NCI-H1105 treated with DMSO at 0.1 percent for 48 hours (cell line): ENCODE measurements around the gene PPP1R12B.
"Not testable (repeated sequence)": the region's sequence is repeated elsewhere in the genome, so short reads cannot be mapped to it uniquely, and the experiment has no call there.

Experiments
- DNase-seq: peaks from one replicate; lab custom pipeline; 2025; lab: John Stamatoyannopoulos, UW

PPP1R12B gene

DNA sequence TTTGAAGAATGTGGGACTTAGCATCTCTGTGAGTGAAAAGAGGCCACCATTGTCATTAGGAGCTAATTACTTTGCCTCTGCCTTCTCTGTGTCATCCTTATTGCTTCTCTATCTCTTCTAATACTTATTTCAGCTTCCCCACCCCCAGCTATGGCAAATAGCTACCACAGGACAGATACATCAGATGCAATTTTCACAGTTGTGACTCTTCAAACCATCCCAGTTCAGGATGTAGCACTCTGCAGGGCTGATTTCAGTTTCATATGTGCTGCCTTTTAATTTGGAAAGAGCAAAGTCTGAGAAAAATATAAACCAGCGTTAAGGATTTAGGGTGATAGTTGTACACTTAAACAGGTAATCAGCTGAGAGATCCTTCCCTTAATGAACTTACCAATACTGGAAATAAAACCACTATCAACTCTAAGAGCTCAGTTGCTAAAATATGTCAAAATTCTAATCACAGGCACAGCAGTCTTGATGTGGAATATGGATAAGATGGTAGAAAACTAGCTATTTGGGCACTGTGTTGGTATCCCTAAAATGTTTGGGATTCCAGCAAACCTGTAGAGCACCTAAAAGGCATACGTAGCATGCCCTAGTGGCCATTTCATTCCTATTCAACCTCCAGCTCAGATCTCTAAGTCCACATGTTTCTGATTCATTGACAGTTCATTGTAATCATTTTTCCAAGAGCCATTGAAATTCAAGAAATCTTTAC, 213.4 kb downstream of the PPP1R12B start:
- no peak for DNase-seq

GRCh38 chr1:202562444-202563060, 214.1 kb downstream of the PPP1R12B start:
- no peak for DNase-seq

DNA sequence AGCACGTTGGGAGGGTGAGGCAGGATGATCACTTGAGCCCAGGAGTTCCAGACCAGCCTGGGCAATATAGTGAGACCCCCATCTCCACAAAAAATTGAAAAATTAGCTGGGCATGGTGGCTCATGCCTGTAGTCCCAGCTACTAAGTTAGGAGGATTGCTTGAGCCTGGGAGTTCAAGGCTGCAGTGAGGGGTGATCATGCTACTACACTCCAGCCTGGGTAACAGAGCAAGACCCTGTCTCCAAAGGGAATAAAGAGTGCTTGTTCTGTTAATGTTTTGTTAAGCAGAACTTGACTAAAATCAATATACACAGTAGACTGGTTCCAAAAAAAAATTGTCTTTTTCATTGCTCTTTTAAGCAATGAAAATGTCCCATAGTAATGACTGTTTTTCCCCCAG, 215.3 kb downstream of the PPP1R12B start:
- no peak for DNase-seq

- no peak for DNase-seq
Observed at GRCh38 chr1:202564958-202565495, 216.5 kb downstream of the PPP1R12B start.

- DNase-seq = no peak
Observed at GRCh38 chr1:202565890-202566602, 217.5 kb downstream of the PPP1R12B start.

DNA sequence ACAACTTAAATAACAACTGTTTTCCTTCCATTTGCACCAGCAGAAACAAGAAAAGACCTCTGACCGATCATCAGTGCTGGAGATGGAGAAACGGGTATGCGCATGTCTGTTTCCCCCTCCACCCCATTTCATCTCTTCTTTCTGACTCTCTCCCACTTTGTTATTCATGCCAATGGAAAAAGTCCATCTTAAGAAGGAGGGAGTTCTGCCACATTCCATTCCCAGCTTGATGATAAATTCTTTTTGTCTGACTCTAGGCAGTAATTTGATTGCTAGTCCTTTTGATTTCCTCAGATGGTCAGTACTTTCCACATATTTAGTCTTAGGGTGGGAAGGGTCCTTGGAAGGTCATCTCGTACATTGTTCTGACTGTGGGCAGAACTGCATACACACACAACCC, 219.2 kb downstream of the PPP1R12B start:
- no peak for DNase-seq

GRCh38 chr1:202568410-202568809, 219.9 kb downstream of the PPP1R12B start:
- DNase-seq = no peak

GRCh38 chr1:202568826-202569225, 220.3 kb downstream of the PPP1R12B start:
- DNase-seq = no peak

DNA sequence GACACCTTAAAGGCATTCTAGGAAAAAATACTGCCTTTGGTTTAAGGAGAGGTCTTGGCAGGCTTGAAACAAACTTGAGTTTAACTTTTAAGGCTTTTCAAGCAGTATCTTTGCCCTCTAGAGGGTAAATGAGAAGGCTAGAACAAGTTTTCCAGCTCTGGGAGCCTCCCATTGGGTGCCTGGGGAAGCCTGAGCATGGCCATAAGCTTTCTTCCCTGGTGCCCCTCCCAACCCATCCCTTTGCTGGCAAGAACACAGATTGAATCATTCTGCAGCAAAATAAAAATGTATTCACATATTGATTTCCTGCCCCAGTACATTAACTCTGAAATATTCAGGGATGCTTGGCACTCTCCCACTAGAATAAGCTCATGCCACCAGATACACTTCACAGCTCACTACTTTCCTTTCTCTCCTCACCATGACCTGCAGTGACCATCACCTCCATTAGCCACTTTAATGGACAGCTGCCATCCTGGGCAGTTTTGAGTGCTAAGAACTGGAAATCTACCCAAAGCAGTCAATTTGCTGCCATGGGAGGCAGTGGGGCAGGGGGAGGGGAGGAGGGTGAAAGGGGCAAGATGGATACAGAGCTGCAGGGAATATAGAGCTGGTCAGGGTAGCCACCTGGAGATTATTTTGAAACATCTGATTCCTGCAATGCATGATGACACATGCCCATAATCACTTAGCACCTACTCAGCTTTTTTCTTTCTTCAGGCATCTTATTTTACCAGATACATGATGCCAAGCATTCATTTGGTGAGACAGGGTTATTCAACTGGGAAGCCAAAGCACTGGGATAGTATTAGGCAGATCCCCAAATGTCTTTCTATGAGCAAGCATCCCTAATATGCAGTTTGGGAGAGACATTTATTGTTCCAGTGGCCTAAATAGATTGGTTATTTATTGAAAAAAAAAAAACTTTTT, 221.2 kb downstream of the PPP1R12B start:
- no peak for DNase-seq

- DNase-seq = peak; percentile 33
Observed at GRCh38 chr1:202571719-202572339, 223.3 kb downstream of the PPP1R12B start.

- peak; percentile 11 for DNase-seq
Observed at GRCh38 chr1:202572867-202573266, 224.4 kb downstream of the PPP1R12B start.

DNA sequence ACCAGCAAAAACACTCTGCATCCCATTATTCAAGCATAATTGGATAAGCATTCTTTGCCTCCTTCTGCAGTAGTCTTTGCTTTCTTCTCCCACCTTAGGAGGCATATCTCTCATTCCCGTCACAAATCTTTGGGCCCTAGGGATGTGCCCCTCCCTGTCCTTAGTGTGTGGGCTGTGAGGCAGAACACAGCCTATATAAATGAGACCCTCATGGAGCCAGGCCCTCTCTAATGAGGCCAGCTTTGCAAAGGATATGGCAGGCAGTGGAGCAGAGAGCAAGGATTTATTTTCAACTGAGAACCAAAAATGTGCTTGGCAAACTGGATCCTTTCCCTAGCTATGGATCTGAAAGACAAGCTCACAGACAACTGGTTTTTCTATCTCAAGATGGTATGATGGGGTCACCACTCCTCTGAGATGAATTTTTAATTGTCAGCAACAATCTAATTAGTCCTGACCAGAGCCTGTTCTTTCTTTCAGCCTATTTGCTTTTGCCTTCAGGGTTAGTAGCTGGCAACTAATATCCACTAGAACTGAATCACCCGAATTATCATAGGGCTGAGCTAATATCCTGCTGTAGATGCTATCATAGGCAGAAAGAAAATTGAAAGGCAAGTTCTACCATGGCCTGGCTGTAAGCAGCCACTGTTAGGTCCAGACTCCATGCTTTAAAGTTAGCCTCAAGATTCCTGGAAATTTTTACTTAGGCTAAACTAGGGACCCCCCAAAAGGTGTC, 227.6 kb downstream of the PPP1R12B start:
- DNase-seq = no peak

GRCh38 chr1:202576816-202577215, 228.3 kb downstream of the PPP1R12B start:
- DNase-seq = no peak

GRCh38 chr1:202577381-202577780, 228.9 kb downstream of the PPP1R12B start:
- DNase-seq = no peak

DNA sequence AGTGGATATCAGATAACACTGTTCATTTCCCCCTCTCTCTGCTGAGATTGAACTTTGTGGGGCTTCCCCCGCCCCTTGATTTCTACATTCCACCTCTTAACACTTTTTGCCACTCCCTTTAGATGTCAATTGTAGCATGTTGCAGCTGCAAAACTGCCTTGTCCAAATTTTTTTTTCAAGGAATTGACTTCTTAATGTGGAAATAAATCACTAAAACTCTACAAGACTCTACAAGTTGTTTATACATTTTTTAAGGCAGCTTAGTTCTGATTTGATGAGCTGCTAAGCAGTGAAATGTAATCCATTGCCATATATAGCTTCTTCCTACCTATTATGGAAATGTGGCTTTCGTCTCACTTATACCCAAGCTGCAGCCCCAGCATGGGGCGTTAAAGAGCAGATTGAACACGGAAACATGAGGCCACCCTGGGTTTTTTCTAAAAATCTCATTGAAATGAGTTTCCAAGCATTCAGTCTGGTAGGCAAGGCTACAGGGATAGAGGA, 229.6 kb downstream of the PPP1R12B start:
- no peak for DNase-seq

DNA sequence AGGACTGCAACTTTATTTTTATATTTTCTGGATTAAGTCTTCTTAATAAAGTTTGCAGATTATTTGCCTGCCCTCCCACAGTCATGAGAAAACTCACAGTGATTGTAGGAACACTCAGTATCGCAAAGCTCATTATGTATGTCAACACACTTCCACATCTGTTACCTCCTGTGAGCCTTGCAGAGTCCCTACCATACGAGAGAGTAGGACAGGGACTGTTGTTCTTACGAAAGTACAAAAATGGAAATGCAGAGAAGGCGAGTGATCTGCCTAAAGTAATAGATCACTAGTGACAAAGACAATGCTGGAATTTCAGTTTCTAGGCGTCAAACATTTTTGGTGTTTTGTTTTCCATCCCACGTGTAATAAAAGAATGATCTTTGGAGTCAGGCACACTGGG, 230.1 kb downstream of the PPP1R12B start:
- DNase-seq = no peak

DNA sequence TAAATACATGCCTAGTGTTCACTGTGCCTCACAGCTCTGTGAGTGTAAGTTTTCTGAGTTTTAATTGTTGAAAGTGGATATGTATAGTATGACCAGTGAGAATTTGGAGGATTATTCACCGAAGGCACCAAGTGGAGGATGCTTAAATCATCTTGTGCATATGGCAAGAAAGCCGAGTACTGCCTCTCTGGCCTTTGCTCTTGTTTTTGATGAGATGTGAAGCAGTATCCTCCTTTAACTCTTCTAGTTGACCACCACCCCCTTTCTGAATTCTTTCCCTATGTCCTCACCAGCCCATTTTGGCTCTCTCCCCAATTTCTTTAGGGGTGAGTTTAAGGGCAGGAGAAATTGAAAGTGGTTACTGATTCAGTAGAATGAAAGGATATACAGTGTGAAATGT, 231.3 kb downstream of the PPP1R12B start:
- DNase-seq = no peak

GRCh38 chr1:202580619-202581018, 232.1 kb downstream of the PPP1R12B start:
- DNase-seq = peak; percentile 25

GRCh38 chr1:202582350-202582749, 233.9 kb downstream of the PPP1R12B start:
- not testable (repeated sequence) for DNase-seq
